ENCODE data around the gene PPP1R9A. TPM values are rescaled to one million over a fixed set of nuclear protein-coding genes. Genes with fewer than 3 reads are reported as not detected.
"Not testable (repeated sequence)": the region's sequence is repeated elsewhere in the genome, so short reads cannot be mapped to it uniquely, and the experiment has no call there.

Gene PPP1R9A
- total RNA-seq, 1 donor from 2014 or later = 0.85 TPM

GRCh38 chr7:95004618-95005247 is 97.3 kb downstream of the PPP1R9A start:
- Histone ChIP-seq H3K4me3 (no peak overlapping the region), H3K4me1 (no peaks in the 10 kb centered on the region), H3K9me3 (no peaks in the 10 kb centered on the region), H3K27me3 (no peaks in the 10 kb centered on the region), H3K27ac (no peak overlapping the region), H3K36me3 (no peaks in the 10 kb centered on the region)
- no peak for TF ChIP-seq CTCF (IDR thresholded peaks at IDR 0.05)
- intact Hi-C loops (cut with DNase I) = no loop called here
- DNase-seq (ENCODE audit: low spot score in 2 of 2) = no peak

- TF ChIP-seq CTCF (IDR thresholded peaks at IDR 0.05) = no peak
- Histone ChIP-seq H3K36me3 (no peaks in the 10 kb centered on the region), H3K4me1 (no peaks in the 10 kb centered on the region), H3K27me3 (no peaks in the 10 kb centered on the region), H3K4me3 (no peak overlapping the region), H3K27ac (no peak overlapping the region), H3K9me3 (no peaks in the 10 kb centered on the region)
- intact Hi-C loops (cut with DNase I) = no loop called here
- no peak for DNase-seq (ENCODE audit: low spot score in 2 of 2)
These were observed 98.6 kb downstream of the PPP1R9A start for GRCh38 chr7:95006010-95006409.

- H3K27ac ChIP-seq; H3K9me3 ChIP-seq; H3K4me1 ChIP-seq; intact Hi-C loops (cut with DNase I); DNase-seq (ENCODE audit: low spot score in 2 of 2); H3K27me3 ChIP-seq; H3K4me3 ChIP-seq; H3K36me3 ChIP-seq: not testable (repeated sequence)
These were observed 101.4 kb downstream of the PPP1R9A start for GRCh38 chr7:95008773-95009172.

- DNase-seq (ENCODE audit: low spot score in 2 of 2) = no peak
- H3K27ac ChIP-seq = no peak overlapping the region
- no peaks in the 10 kb centered on the region for H3K36me3 ChIP-seq
- intact Hi-C loops (cut with DNase I) = no loop called here
- no peaks in the 10 kb centered on the region for H3K9me3 ChIP-seq
- no peak for TF ChIP-seq CTCF (IDR thresholded peaks at IDR 0.05)
- no peaks in the 10 kb centered on the region for H3K27me3 ChIP-seq
- H3K4me3 ChIP-seq = no peak overlapping the region
- no peaks in the 10 kb centered on the region for H3K4me1 ChIP-seq
These were observed 103.9 kb downstream of the PPP1R9A start for GRCh38 chr7:95011146-95011928.

- Histone ChIP-seq H3K9me3 (no peaks in the 10 kb centered on the region), H3K27me3 (no peaks in the 10 kb centered on the region), H3K4me3 (no peak overlapping the region), H3K4me1 (no peaks in the 10 kb centered on the region), H3K36me3 (no peaks in the 10 kb centered on the region), H3K27ac (peak overlapping the region; percentile 35 to 39)
- no peak for TF ChIP-seq CTCF (IDR thresholded peaks at IDR 0.05)
- DNase-seq (ENCODE audit: low spot score in 2 of 2) = no peak
- intact Hi-C loops (cut with DNase I) = no loop called here
These were observed 104.6 kb downstream of the PPP1R9A start for GRCh38 chr7:95011995-95012394.

- Histone ChIP-seq H3K36me3 (no peaks in the 10 kb centered on the region), H3K4me1 (no peaks in the 10 kb centered on the region), H3K27ac (no peak overlapping the region), H3K4me3 (no peak overlapping the region), H3K9me3 (no peaks in the 10 kb centered on the region), H3K27me3 (no peaks in the 10 kb centered on the region)
- intact Hi-C loops (cut with DNase I) = no loop called here
- TF ChIP-seq CTCF (IDR thresholded peaks at IDR 0.05) = no peak
- no peak for DNase-seq (ENCODE audit: low spot score in 2 of 2)
These were observed 110.6 kb downstream of the PPP1R9A start for GRCh38 chr7:95018021-95018420.

Data from ascending aorta (tissue), 2 donors.